ENCODE measurements around the gene PDLIM5.

DNA sequence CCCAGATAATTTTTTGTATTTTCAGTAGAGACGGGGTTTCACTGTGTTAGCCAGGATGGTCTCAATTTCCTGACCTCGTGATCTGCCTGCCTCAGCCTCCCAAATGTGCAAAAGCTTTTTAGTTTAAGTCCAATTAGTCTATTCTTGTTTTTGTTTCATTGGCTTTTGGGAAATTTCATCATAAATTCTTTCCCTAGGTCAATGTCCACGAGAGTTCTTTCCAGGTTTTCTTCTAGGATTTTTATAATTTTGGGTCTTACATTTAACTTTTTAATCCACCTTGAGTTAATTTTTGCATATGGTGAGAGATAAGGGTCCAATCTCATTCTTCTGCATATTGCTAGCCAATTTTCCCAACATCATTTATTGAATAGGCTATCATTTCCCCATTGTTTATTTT lies 36.3 kb upstream of the PDLIM5 start:
- TF ChIP-seq, protein P1, sequence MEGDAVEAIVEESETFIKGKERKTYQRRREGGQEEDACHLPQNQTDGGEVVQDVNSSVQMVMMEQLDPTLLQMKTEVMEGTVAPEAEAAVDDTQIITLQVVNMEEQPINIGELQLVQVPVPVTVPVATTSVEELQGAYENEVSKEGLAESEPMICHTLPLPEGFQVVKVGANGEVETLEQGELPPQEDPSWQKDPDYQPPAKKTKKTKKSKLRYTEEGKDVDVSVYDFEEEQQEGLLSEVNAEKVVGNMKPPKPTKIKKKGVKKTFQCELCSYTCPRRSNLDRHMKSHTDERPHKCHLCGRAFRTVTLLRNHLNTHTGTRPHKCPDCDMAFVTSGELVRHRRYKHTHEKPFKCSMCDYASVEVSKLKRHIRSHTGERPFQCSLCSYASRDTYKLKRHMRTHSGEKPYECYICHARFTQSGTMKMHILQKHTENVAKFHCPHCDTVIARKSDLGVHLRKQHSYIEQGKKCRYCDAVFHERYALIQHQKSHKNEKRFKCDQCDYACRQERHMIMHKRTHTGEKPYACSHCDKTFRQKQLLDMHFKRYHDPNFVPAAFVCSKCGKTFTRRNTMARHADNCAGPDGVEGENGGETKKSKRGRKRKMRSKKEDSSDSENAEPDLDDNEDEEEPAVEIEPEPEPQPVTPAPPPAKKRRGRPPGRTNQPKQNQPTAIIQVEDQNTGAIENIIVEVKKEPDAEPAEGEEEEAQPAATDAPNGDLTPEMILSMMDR (IDR thresholded peaks at IDR 0.05; ENCODE audit: low read depth, low read length, poor library complexity, severe bottlenecking): no peak
- no peak for TF ChIP-seq EZH2phosphoT487 (IDR thresholded peaks at IDR 0.05; ENCODE audit: borderline replicate concordance, low read length)
